ENCODE results near the gene LRRFIP1.

GRCh38 chr2:237669283-237669627 lies 41.9 kb downstream of the LRRFIP1 start:
- no peak for TF ChIP-seq CTCF (IDR thresholded peaks at IDR 0.05; ENCODE audit: insufficient read depth, low read length)
- TF ChIP-seq POLR2AphosphoS5 (IDR thresholded peaks at IDR 0.05; ENCODE audit: low read depth) = no peak
